HCT116 (cell line): ENCODE measurements around the gene USP53. TPM values are rescaled to one million over a fixed set of nuclear protein-coding genes. Genes with fewer than 3 reads are reported as not detected.

Source experiments
- ATAC-seq: fragments of 200-7000 bp; cut with Tn5 transposase; 2 replicates; pipeline ENCODE4 v1.9.1; 2020; ENCODE audit warnings: mild to moderate bottlenecking, moderate library complexity
- BruUV-seq: library from RNA; stranded (reverse); fragments of 400-500 nt; replicated peaks from 2 replicates; lab custom pipeline; 2021; lab: Mats Ljungman, UMichigan
- CTCF ChIA-PET: fragments of 300-600 bp; sonication (Branson Sonifier 250); formaldehyde crosslinking; loops from one replicate; lab custom pipeline; 2021; ENCODE audit warnings: antibody characterized with exemption; lab: Charles Lee
- POLR2A ChIA-PET: fragments of 300-600, 350-600 bp; sonication (Branson Sonifier 250); formaldehyde crosslinking; loops from one replicate; lab custom pipeline; 2021; ENCODE audit warnings: antibody characterized with exemption; lab: Charles Lee
- RAD21 ChIA-PET, 2 experiments: fragments of 300-600 bp; sonication (Branson Sonifier 250); formaldehyde crosslinking; loops; one replicate each; lab custom pipeline; 2023; ENCODE audit warnings: low total read pairs in 2 of 2; ENCODE audit not compliant: uncharacterized antibody in 2 of 2, unreplicated experiment in 2 of 2, low non-redundant PET in 1 of 2; lab: Charles Lee
- DNase-seq: peaks from one replicate; pipeline ENCODE4 v3.0.0-alpha.2; 2010; ENCODE audit warnings: low read depth, low spot score
- H2AFZ ChIP-seq: fragments of 200-600 bp; shearing (Covaris generic), sonication (generic); 2 replicates; pipeline ENCODE4 v1.6.1; 2017; ENCODE audit warnings: low read depth, mixed run types, mixed read lengths, antibody characterized with exemption, low read length; ENCODE audit not compliant: poor library complexity, severe bottlenecking
- H3K27ac ChIP-seq: 2 replicates; pipeline ENCODE4 v1.5.1; 2012; ENCODE audit warnings: low read depth, low read length
- H3K27me3 ChIP-seq: fragments of 200-600 bp; sonication (generic); 2 replicates; pipeline ENCODE4 v1.6.1; 2016; ENCODE audit warnings: mixed run types, low read length, mixed read lengths; ENCODE audit not compliant: insufficient read depth
- H3K36me3 ChIP-seq, 2 experiments: fragments of 200-500 bp in 1 of 2; fragments of 200-600 bp in 1 of 2; sonication (Bioruptor generic) in 1 of 2; sonication (generic) in 1 of 2; 2 replicates each; pipeline versions ENCODE4 v1.5.1 to v1.6.1; 2014 to 2016; ENCODE audit warnings: low read length in 2 of 2, inconsistent platforms in 1 of 2, mixed read lengths in 1 of 2, mixed run types in 1 of 2; ENCODE audit not compliant: insufficient read depth in 2 of 2, control insufficient read depth in 1 of 2
- H3K4me1 ChIP-seq, 2 experiments: fragments of 200-600 bp in 1 of 2; sonication (generic) in 1 of 2; 2 replicates each; pipeline versions ENCODE4 v1.5.1 to v1.6.1; 2012 to 2017; ENCODE audit warnings: low read length in 2 of 2, inconsistent platforms in 1 of 2, mild to moderate bottlenecking in 1 of 2, mixed read lengths in 1 of 2, mixed run types in 1 of 2, moderate library complexity in 1 of 2; ENCODE audit not compliant: insufficient read depth in 2 of 2, control insufficient read depth in 1 of 2
- H3K4me2 ChIP-seq: fragments of 200-600 bp; sonication (generic); 2 replicates; pipeline ENCODE4 v1.6.1; 2017; ENCODE audit warnings: mixed run types, low read length, mixed read lengths
- H3K4me3 ChIP-seq, 2 experiments: fragments of 200-600 bp in 1 of 2; sonication (generic) in 1 of 2; replicated peaks in 1 of 2; 2 replicates each; pipeline ENCODE4 v1.5.1; 2011 to 2016; ENCODE audit warnings: low read length in 2 of 2, control low read depth in 1 of 2, low read depth in 1 of 2, mild to moderate bottlenecking in 1 of 2, mixed read lengths in 1 of 2, mixed run types in 1 of 2
- H3K79me2 ChIP-seq: fragments of 200-600 bp; sonication (generic); 2 replicates; pipeline ENCODE4 v1.6.1; 2017; ENCODE audit warnings: mild to moderate bottlenecking, mixed run types, low read length, moderate library complexity, mixed read lengths; ENCODE audit not compliant: insufficient read depth
- H3K9ac ChIP-seq: fragments of 200-600 bp; sonication (generic); 2 replicates; pipeline ENCODE4 v1.6.1; 2016; ENCODE audit warnings: low read length, mixed read lengths
- H3K9me2 ChIP-seq: fragments of 200-600 bp; sonication (generic), shearing (Covaris generic); 2 replicates; pipeline ENCODE4 v1.6.1; 2017; ENCODE audit warnings: mixed run types, mild to moderate bottlenecking, moderate library complexity; ENCODE audit not compliant: insufficient read depth
- H3K9me3 ChIP-seq, 2 experiments: fragments of 200-500 bp in 1 of 2; fragments of 200-600 bp in 1 of 2; sonication (Bioruptor generic) in 1 of 2; sonication (generic) in 1 of 2; 2 replicates each; pipeline ENCODE4 v1.6.1; 2014 to 2017; ENCODE audit warnings: low read length in 2 of 2, mixed read lengths in 2 of 2, inconsistent platforms in 1 of 2, low read depth in 1 of 2, mild to moderate bottlenecking in 1 of 2, mixed run types in 1 of 2, moderate library complexity in 1 of 2; ENCODE audit not compliant: control insufficient read depth in 1 of 2, insufficient read depth in 1 of 2
- H4K20me1 ChIP-seq: fragments of 200-600 bp; sonication (generic), shearing (Covaris generic); 2 replicates; pipeline ENCODE4 v1.6.1; 2017; ENCODE audit warnings: mixed run types, mild to moderate bottlenecking, moderate library complexity; ENCODE audit not compliant: insufficient read depth
- CBX3 ChIP-seq: IDR thresholded peaks from 2 replicates; pipeline ENCODE4 v1.6.1; 2012; ENCODE audit warnings: low read depth
- CEBPB ChIP-seq: IDR thresholded peaks from 2 replicates; pipeline ENCODE4 v1.6.1; 2012; ENCODE audit warnings: low read depth
- CTCF ChIP-seq, 3 experiments: fragments of 200-600 bp in 1 of 3; sonication (generic) in 1 of 3; IDR thresholded peaks in 2 of 3; conservative IDR thresholded peaks in 1 of 3; 2 replicates each; pipeline ENCODE4 v1.5.1; 2012 to 2017; ENCODE audit warnings: low read depth in 2 of 3, low read length in 2 of 3, antibody characterized with exemption in 1 of 3, borderline replicate concordance in 1 of 3, control low read depth in 1 of 3, mild to moderate bottlenecking in 1 of 3, mixed read lengths in 1 of 3, mixed run types in 1 of 3, moderate library complexity in 1 of 3; ENCODE audit not compliant: insufficient read depth in 1 of 3
- EZH2 ChIP-seq: fragments of 200-600 bp; sonication (generic); IDR thresholded peaks from 2 replicates; pipeline ENCODE4 v1.6.1; 2017; ENCODE audit warnings: antibody characterized with exemption, mixed run types
- JUND ChIP-seq: IDR thresholded peaks from 2 replicates; pipeline ENCODE4 v1.6.1; 2012
- MAX ChIP-seq: IDR thresholded peaks from 2 replicates; pipeline ENCODE4 v1.6.1; 2012
- RAD21 ChIP-seq: IDR thresholded peaks from 2 replicates; pipeline ENCODE4 v1.6.1; 2012; ENCODE audit warnings: low read depth, mild to moderate bottlenecking
- REST ChIP-seq: IDR thresholded peaks from 2 replicates; pipeline ENCODE4 v1.6.1; 2012; ENCODE audit warnings: low read depth
- SIN3A ChIP-seq: IDR thresholded peaks from 2 replicates; pipeline ENCODE4 v1.6.1; 2012; ENCODE audit warnings: low read depth
- ZFX ChIP-seq: fragments of 450-650 bp; IDR thresholded peaks from 2 replicates; pipeline ENCODE4 v1.6.1; 2017
- intact Hi-C: fragments of 100-400 bp; cut with micrococcal nuclease; formaldehyde crosslinking; loops from 2 replicates; pipeline ENCODE4 v1.10.0; 2022
- total RNA-seq: library from RNA; stranded (reverse); gene quantifications from one replicate; pipeline ENCODE4 v1.2.1, GENCODE V29; 2021; ENCODE audit not compliant: unreplicated experiment

USP53 gene
- total RNA-seq, 1 experiment from 2014 or later, result 22.0 TPM

GRCh38 chr4:119191505-119191904, 21.0 kb upstream of the USP53 start:
- TF ChIP-seq SIN3A, result no peak
- TF ChIP-seq ZFX, result no peak
- no peak for TF ChIP-seq RAD21
- TF ChIP-seq CTCF (IDR thresholded peaks at IDR 0.05 in 2 of 3, conservative IDR thresholded peaks at IDR 0.05 in 1 of 3; ENCODE audit: borderline replicate concordance in 1 of 3, insufficient read depth in 1 of 3, low read depth in 2 of 3, low read length in 2 of 3), result no peak
- no peak for TF ChIP-seq CBX3
- no peak for TF ChIP-seq JUND
- TF ChIP-seq MAX, result no peak
- TF ChIP-seq EZH2, result no peak
- TF ChIP-seq CEBPB, result no peak
- no peak for TF ChIP-seq REST
- ChIA-PET RAD21 (no interaction called here), POLR2A (interaction anchor here (3.0 kb wide), 1 partner anchor 21 kb away, joined by 11 read pairs; the partner anchor contains the start of gene USP53), CTCF (no interaction called here)
- Histone ChIP-seq H3K9me3 (no peaks in the 10 kb centered on the region), H3K4me1 (peaks cover 4 to 8% of the 10 kb centered on the region in 2 experiments; a peak in 2 of 4 replicates), H3K27ac (no peak overlapping the region), H3K9me2 (no peaks in the 10 kb centered on the region), H3K27me3 (no peaks in the 10 kb centered on the region), H3K79me2 (no peaks in the 10 kb centered on the region), H3K4me2 (no peak overlapping the region), H3K36me3 (no peaks in the 10 kb centered on the region), H4K20me1 (no peaks in the 10 kb centered on the region), H3K4me3 (no peak overlapping the region), H2AFZ (no peak overlapping the region), H3K9ac (no peak overlapping the region)
- BruUV-seq, result no TSS peak
- ATAC-seq, result no peak
- no peak for DNase-seq
- intact Hi-C loops, result no loop called here
